Limb (tissue), 2 donors: Measurements from ENCODE around the gene AMBRA1.

Experiments used
- DNase-seq, 2 donors: peaks; one replicate each; pipeline ENCODE4 v3.0.0-alpha.2; 2016; ENCODE audit errors: extremely low spot score in 2 of 2

AMBRA1 gene

GRCh38 chr11:46350695-46351094 is 243.1 kb downstream of the AMBRA1 start:
- no peak for DNase-seq

DNA sequence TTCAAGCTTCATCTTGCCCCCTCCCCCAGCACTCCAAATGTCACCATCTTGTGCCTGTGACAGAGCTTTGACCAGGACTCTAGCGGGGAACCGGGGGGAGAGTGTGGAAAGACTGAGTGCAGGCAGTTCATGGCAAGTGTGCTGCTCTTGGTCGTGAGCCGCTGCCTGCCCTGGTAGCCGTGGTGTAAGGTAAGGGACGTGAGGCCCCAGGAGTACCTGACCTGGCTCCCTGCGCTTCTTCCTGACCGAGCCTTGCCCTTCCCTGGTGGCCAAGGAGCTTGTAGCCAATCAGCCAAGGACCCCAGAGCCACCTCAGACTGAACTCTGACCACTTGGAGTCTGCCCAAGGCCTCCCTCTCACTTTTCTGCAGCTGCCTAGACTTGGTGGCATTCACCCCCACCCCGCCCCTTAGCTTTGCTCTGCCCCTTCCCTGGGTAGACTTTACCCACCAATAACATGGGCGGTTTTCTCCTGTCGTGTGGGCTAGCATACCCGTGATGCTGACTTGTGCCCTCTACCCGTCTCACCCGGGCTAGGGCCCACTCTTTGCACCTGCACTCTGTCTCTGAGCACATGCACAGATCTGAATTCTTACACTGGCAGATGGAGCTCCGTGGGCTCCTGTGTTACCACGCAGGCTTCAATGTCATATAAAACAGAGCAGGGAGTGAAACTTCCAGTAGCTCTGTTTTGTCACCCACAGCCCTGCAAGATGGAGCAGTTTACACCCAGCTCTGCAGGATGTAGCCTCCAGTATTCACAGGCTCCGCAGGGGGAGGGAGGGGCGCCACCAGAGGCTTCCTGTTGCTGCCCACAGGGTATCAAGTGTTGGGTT is 245.0 kb downstream of the AMBRA1 start:
- no peak for DNase-seq

DNA sequence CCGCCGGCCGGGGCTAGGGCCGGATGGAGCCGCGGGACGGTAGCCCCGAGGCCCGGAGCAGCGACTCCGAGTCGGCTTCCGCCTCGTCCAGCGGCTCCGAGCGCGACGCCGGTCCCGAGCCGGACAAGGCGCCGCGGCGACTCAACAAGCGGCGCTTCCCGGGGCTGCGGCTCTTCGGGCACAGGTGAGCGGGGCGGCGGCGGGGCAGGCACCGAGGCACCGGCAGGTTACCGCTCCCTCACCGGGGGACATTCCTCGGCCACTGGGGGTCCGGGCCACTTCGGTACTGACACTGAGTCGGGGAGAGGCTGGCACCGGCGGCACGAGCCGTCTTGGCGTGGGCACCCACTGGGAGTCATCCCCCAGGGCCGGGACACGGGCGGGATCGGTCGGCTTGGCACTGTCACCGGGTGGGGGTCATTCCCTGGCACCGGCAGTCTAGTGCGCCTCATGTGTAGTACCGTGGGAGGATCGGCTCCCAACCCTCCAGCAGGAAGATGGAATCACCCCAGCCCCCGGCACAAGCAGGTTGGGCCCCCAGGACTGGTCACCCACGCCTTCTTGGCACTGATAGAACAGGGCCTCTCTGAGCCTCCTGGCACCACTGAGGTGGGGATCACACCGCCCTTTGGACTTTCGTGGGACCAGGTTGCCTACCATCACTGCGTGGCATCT is 246.0 kb downstream of the AMBRA1 start:
- no peak for DNase-seq

- peak; percentile 70 to 95 for DNase-seq
Observed at GRCh38 chr11:46346886-46347636, 246.8 kb downstream of the AMBRA1 start, which contains the start of gene DGKZ. Gene DGKZ (plus strand): TSS chr11:46347463. CDS start chr11:46347660, 197 bp downstream.
